Stimulated activated CD8-positive, alpha-beta memory T cell treated with anti-CD3 and anti-CD28 coated beads, Interleukin-4, amount 100 ng/mL, for 1 hour (primary cell): ENCODE measurements around the gene SLC1A7.
"Not testable (repeated sequence)": the region's sequence is repeated elsewhere in the genome, so short reads cannot be mapped to it uniquely, and the experiment has no call there.

Source experiments
- DNase-seq, 2 donors: peaks; one replicate each; pipeline ENCODE4 v3.0.0-alpha.2; 2020; ENCODE audit warnings: low read depth in 2 of 2, low spot score in 1 of 2

Gene SLC1A7

GRCh38 chr1:53142226-53142853, at the start of gene SLC1A7:
TSS of gene SLC1A7 (minus strand) at chr1:53142638. CDS start at chr1:53142449, 189 bp downstream.
- DNase-seq, result no peak

- no peak for DNase-seq
Observed at GRCh38 chr1:53190210-53190611, 47.8 kb upstream of the SLC1A7 start.

DNA sequence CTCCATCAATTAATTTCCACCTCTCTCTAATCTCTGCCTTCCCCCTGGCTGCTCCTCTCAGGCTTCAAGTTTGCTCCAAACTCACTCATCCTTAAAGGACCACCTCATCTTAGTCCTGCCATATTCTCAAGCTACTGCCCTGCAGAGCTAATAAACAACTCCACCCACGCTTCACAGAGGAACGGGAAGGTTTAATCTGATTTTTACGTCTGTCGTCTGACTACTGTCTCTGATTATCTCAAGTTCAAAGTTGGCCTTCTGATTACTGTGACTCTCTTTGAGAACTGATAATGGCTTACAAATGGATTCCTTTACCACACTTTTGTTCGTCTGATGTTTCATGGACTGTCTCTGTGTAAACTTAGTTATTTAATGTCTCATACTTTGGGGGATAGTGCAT, 46.6 kb upstream of the SLC1A7 start:
- DNase-seq, result no peak

GRCh38 chr1:53188099-53188498, 45.7 kb upstream of the SLC1A7 start:
- no peak for DNase-seq

DNA sequence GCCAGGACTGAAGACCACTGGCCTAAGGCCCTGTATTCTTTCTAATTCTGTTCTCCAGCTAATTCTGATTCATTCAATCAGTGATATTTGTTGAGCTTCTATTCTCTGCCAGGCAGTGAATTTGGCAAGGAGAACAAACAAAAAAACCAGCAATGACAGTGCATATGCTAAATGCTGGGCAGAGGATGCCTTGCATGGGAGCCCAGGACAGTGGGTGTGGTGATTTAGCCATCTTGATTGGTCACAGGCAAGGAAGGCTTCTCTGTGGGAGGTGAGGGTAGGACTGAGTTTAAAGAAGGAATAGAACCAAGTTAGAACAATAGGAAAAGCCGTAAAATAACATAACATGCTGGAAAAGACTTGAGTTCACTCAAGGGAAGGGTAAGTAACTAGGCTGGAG, 45.0 kb upstream of the SLC1A7 start:
- no peak for DNase-seq

DNA sequence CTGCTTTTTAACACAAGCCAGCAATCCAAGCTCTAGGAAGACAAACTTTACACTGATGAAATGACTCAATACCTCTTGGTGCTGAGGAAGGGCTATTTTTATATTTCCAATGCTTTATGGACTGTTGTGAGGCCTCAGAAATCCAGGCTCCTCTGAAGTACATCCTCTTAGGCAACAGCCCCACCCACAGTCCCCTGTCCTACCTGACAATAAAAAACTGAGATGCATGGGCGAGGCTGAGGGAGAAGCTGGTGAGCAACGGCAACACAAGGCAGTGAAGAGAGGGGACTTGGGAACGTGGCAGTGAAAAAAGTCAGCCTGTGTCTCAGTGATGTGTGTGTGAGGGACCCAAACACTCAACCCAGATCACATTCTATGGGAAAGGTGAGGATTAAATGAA, 44.1 kb upstream of the SLC1A7 start:
- no peak for DNase-seq

DNA sequence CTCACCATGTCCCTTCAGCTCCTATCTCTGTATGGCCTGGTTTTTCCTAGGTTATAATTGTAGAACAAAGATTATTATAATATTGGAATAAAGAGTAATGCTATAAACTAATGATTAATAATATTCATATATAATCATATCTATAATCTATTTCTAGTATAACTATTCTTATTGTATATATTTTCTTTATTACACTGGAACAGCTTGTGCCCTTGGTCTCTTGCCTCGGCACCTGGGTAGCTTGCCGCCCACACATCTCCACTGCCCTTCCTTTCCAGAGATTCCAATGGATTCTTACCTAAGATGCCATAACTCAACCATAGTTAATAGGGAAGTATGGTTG, 43.5 kb upstream of the SLC1A7 start:
- DNase-seq, result not testable (repeated sequence)

- DNase-seq, result no peak
Observed at GRCh38 chr1:53183095-53183990, 40.9 kb upstream of the SLC1A7 start.

DNA sequence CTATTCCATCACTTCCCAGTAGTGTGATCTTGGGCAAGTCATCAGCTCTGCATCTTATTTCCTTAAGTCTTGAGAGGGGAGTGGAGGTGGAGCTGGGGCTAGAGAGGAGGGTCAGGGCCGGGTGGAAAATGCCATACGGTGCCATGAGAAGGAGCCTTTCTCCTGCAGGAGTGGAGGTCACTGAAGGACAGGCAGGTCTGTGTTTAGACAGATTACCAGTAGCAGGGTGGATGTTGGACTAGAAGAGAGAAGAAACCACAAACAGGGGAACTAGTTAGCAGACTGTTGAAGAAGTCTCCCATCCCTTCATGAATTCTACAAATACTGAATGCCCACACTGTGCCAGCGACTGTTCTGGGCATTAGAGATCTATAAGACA, 40.3 kb upstream of the SLC1A7 start:
- DNase-seq, result no peak

DNA sequence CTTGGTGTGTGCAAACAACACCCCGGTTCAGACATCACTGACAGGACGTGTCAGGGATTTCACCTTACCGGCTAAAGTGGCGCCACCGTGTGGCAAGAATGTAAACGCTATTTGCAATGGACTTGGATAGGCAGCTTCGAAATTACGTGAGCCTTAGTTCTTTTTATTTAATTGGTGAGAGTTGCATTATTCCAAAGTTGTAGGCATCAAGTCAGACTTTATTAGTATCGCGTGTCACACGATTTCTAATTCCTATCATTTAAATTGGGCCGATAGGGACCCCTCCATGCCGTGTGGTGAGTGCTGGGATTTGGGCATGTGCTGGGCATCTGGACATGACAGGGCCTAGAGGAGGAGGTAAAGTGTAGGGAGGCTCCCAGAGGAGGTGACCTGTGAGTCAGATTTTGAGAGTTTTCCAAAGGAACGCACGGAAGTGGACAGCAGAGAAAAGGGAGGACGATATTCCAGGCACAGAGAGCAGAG, 39.7 kb upstream of the SLC1A7 start:
- peak; percentile 55 to 68 for DNase-seq

- no peak for DNase-seq
Observed at GRCh38 chr1:53180951-53181350, 38.5 kb upstream of the SLC1A7 start.

DNA sequence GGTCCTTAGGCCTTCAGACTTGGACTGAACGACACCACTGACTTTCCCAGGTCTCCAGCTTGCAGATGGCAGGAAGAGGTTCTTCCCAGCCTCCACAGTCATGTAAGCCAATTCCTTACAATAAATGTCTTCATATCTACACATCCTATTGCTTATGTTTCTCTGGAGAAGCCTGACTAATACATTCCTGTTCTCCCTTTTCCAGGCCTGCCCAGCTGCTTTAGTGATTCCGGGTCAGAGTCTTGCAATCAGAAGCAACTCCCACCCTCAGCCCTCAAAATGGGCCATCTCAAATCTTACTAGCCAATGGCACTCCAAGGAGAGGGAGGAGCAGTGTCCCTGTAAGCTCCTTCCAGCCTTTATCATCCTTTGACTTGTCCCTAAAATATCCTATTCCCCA, 37.8 kb upstream of the SLC1A7 start:
- no peak for DNase-seq

DNA sequence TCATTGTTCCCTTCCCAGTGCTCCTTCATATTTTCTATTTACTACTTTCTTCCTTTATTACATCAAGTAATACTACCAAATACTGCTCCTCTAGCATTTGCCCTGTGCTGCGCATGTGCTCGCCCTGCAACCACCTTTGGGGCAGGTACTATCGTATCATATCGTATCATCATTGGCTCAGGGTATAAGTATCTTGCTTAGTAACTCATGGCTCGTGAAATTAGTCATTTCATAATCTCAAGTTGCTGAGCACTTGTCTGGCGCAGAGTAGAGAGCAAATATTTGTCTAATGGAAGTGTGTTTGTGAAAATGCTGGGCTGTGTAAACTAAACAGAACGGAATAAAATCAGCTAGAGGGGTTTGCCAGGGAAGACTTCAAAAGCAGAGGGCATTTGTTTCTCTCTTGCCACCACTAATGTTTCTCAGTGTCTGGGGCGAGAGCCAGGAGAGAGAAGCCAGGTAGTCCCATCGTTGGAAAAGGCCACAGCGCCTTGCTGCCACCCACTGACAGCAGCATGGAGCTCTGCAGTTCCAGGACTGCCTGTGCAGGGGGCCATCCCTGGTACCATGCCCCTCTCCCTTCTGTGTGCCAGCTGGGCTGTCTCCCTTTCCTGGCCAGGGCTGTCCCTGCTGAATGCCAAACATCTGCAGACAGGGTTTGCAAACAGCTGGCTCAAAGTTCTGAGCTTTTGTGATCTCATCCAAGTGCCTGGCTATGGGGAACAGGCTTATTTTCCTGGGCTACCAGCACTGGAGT, 34.2 kb upstream of the SLC1A7 start:
- DNase-seq, result no peak

DNA sequence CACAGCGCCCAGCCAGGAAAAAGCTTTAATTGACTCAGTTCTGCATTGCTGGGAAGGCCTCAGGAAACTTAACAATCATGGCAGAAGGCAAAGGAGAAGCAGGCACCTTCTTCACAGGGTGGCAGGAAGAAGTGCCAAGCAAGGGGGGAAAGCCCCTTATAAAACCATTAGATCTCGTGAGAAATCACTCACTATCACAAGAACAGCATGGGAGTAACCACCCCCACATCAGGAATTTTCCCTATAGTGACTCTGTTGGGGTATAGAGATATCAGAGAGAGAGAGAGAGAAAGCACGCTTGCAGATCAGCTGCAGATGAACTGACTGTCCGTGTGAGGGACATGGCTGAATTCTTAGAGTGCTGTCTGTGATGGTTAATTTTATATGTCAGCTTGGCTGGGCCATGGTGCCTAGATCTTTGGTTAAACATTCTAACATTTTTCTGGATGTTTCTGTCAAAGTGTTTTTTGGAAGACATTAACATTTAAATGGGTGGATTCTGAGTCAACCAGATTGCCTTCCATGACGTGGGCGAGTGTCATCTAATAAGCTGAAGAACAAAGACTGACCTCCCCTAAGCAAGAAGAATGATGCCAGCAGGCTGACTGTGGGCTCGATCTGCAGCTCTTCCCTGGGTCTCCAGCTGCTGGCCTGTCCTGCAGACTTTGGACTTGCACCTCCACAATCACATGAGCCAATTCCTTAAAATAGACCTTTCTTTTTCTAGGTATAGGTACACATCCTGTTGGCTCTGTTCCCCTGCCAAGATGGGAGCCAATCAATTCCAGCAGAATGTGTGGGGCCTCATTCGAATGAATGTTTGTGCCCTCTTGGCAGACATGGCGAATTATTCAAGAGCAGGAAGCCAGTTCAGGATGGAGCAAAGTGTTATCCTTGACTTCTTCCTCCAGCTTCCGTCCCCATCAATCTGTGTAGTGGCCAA, 32.8 kb upstream of the SLC1A7 start:
- DNase-seq, result no peak

DNA sequence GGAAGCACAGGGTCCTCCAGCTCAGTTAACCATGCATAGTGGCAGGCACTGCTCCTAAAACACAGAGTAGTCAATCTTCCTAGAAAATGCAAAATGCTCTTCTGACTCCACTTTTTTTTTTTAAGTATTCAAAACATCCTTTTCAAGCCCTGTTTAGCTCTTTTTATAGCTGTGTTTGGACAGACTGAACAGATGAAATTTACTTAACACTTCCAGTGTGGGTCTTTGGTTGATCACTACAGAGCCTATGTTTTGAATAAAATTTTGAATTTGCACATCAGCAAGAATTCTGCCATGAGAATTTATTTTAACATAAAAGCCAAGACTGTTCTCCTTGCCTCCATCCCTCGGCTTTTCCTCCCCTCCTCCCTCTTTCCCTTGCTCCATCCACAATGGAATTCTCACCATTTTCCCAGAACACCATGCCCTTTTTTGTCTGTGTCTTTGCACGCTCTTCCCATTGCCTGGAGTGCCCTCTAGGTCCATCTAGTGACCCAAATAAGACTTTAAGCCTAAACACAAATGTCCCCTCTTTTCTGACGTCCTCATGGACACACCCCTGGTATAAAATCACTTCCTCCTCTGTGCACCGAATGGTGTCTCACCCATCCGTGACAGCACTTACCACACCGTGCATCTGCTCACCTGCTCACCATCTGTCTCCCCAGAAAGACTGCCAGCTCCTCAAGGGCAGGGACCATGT, 30.1 kb upstream of the SLC1A7 start:
- DNase-seq, result no peak

- DNase-seq, result no peak
Observed at GRCh38 chr1:53166912-53167311, 24.5 kb upstream of the SLC1A7 start.

DNA sequence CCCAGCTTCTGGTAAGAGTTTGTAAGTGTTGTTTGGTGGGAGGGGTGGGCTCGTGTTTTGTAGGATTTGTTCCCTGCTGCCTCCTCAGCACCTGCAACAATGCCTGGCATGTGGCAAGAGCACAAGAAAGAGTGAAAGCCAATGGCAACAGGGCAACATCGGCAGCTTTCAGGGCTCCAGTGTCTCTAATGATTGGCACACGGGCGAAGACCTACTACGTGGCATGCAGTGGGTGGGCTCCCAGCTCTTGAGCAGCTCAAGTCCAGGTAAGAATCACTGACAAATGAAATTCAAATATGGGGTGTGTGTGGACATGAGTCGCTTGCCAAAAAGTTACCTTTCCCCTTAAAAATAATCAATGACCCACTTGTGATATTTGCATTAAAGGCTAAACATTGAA, 23.9 kb upstream of the SLC1A7 start:
- no peak for DNase-seq

DNA sequence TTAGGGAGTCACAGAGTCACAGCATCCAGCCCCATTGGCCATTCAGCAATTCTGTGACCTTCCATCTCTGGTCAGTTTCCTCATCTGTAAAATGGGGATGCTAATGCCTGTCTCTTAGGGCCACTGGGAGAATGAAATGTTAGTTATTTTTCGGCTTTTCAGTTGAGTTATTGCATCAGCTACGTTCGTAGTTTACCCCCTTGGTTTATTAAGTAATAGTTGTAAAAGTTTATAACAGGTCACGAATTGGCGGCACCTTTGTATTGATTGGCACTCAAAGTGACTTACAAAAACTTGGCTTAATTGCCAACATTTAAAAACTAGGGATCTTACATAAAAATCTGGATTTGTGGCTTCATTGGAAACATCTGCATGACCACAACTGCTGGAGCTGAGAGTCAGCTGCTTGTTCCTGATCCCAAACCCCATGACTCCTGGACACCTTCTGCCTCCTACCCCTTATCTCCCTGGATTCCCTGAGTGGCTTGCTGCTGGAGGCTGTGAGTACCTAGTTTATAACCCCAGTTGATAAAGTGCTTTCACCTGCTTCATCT, 23.0 kb upstream of the SLC1A7 start:
- no peak for DNase-seq

DNA sequence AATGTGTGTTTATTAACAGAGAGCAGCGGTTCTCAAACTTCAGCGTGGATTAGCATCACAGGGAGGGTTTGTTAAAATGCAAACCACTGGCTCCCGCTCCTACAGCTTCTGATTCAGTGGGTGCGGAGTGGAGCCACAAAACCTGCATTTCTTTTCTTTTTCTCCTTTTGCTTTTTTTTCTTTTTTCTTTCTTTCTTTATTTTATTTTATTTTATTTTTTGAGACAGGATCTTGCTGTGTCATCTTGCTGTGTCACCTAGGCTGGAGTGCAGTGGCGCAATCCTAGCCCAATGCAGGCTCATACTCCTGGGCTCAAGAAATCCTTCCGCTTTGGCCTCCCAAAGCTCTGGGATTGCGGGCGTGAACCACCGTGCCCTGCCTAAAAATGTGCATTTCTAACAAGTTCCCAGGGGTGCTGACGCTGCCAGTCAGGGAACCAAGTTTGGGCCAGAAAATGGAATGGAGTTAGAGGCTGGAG, 20.9 kb upstream of the SLC1A7 start:
- no peak for DNase-seq

- DNase-seq, result no peak
Observed at GRCh38 chr1:53162621-53163020, 20.2 kb upstream of the SLC1A7 start.
